PFSK-1 (cell line): Measurements from ENCODE around the gene RABGAP1L.

Source experiments
- FOXP2 ChIP-seq: optimal IDR thresholded peaks from 2 replicates; pipeline ENCODE3; 2011; ENCODE audit warnings: borderline replicate concordance, control low read depth, inconsistent platforms; ENCODE audit not compliant: insufficient read depth; ENCODE audit errors: extremely low read length, extremely low read depth
- POLR2AphosphoS5 ChIP-seq: IDR thresholded peaks from 2 replicates; pipeline ENCODE4 v1.6.1; 2012; ENCODE audit warnings: low read depth, mild to moderate bottlenecking, control low read depth, low read length, moderate library complexity
- SIN3A ChIP-seq: IDR thresholded peaks from 2 replicates; pipeline ENCODE4 v1.6.1; 2012; ENCODE audit warnings: mild to moderate bottlenecking, low read length, moderate library complexity, borderline replicate concordance; ENCODE audit not compliant: insufficient read depth
- TAF1 ChIP-seq: IDR thresholded peaks from 2 replicates; pipeline ENCODE4 v1.6.1; 2012; ENCODE audit warnings: low read length, control low read depth, borderline replicate concordance; ENCODE audit not compliant: insufficient read depth
- TF ChIP-seq, protein P1 (sequence below), 2 experiments: IDR thresholded peaks; 2 replicates each; pipeline versions ENCODE4 v1.6.1 to v1.8.0; 2011 to 2012; ENCODE audit warnings: low read depth in 2 of 2, low read length in 2 of 2, control low read depth in 1 of 2, inconsistent platforms in 1 of 2, mild to moderate bottlenecking in 1 of 2, moderate library complexity in 1 of 2; ENCODE audit not compliant: insufficient read depth in 1 of 2

The RABGAP1L gene

DNA sequence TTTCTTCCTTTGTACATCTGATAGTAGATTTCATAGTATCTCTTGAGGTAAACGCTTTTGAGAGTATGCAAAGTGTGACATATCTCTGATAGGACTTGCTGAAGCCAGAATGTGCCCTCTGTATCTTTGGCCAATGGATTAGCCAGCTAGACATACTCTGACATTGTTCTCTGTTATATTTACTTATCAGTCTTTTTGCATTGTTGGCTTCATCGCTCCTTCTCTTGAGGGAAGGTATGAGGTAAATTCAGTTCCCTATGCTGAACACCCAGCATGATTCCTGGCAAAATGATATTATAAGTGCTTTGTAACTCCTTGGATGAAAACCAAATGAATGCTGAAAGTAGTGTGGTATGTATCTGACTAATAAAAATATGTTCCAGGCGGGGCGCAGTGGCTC, 677.2 kb downstream of the RABGAP1L start:
- TF ChIP-seq, protein P1, sequence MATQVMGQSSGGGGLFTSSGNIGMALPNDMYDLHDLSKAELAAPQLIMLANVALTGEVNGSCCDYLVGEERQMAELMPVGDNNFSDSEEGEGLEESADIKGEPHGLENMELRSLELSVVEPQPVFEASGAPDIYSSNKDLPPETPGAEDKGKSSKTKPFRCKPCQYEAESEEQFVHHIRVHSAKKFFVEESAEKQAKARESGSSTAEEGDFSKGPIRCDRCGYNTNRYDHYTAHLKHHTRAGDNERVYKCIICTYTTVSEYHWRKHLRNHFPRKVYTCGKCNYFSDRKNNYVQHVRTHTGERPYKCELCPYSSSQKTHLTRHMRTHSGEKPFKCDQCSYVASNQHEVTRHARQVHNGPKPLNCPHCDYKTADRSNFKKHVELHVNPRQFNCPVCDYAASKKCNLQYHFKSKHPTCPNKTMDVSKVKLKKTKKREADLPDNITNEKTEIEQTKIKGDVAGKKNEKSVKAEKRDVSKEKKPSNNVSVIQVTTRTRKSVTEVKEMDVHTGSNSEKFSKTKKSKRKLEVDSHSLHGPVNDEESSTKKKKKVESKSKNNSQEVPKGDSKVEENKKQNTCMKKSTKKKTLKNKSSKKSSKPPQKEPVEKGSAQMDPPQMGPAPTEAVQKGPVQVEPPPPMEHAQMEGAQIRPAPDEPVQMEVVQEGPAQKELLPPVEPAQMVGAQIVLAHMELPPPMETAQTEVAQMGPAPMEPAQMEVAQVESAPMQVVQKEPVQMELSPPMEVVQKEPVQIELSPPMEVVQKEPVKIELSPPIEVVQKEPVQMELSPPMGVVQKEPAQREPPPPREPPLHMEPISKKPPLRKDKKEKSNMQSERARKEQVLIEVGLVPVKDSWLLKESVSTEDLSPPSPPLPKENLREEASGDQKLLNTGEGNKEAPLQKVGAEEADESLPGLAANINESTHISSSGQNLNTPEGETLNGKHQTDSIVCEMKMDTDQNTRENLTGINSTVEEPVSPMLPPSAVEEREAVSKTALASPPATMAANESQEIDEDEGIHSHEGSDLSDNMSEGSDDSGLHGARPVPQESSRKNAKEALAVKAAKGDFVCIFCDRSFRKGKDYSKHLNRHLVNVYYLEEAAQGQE (IDR thresholded peaks at IDR 0.05; ENCODE audit: insufficient read depth in 1 of 2, low read depth in 2 of 2, low read length in 2 of 2): no peak
- TF ChIP-seq SIN3A: no peak
- no peak for TF ChIP-seq FOXP2
- no peak for TF ChIP-seq TAF1
- TF ChIP-seq POLR2AphosphoS5: no peak

DNA sequence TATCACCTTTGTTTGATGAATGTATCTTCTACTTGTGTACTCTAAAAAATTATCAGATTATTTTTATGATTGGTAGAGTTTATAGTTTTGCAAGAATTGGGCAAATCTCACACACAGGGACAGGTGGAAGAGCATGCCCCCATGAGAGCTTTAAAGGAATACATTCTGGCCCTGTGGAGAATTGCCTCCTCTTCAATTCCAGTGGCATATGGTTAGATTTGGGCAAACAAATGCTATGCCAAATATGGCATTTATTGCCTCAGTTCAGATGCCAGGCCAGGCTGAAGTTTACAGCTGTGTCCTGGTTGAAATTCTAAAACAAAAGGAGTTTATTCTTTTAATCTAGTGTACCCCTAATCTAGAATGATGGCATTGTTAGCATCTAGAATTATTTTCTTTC, 678.1 kb downstream of the RABGAP1L start:
- TF ChIP-seq TAF1: no peak
- TF ChIP-seq FOXP2: no peak
- TF ChIP-seq POLR2AphosphoS5: no peak
- no peak for TF ChIP-seq SIN3A

DNA sequence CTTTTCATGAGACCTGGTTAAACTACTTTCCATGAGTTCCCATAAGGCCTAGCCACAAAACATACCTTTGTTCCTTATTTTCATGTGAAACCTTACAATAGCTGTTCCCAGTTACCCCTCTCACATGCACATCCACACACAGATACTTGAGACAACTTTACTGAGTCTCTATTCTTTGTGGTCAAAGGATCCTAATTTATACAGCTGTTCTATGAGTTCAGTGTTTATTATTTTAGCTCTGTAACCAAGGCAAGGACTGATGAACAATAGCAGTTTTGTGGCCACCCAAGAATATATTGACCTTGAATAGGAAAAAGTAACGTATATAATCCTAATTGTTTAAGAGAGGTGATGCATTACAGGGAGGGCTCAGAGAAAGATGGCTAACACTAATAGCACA, 679.9 kb downstream of the RABGAP1L start:
- TF ChIP-seq, protein P1 (IDR thresholded peaks at IDR 0.05; ENCODE audit: insufficient read depth in 1 of 2, low read depth in 2 of 2, low read length in 2 of 2): no peak
- TF ChIP-seq FOXP2: no peak
- TF ChIP-seq TAF1: no peak
- TF ChIP-seq SIN3A: no peak
- no peak for TF ChIP-seq POLR2AphosphoS5

DNA sequence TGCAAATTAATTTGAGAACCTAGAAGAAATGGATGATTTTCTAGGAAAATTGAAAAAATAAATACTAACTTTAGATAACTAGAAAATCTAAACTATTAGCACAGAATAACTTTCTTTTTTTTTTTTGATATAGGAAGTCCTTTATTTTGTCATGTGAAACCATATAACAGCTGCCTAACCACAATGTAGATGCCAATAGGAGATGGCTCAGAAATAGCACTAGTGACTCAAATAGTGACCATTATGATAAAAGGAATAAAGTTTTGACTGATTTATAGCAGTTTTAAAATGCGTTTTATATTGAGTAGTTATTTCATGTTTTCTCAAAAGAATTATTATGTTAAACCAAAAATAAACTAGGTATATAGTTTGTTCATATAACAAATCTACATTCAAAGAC, 682.4 kb downstream of the RABGAP1L start:
- TF ChIP-seq, protein P1 (IDR thresholded peaks at IDR 0.05; ENCODE audit: insufficient read depth in 1 of 2, low read depth in 2 of 2, low read length in 2 of 2): no peak
- TF ChIP-seq FOXP2 (no peak), TAF1 (no peak), POLR2AphosphoS5 (no peak), SIN3A (no peak)

DNA sequence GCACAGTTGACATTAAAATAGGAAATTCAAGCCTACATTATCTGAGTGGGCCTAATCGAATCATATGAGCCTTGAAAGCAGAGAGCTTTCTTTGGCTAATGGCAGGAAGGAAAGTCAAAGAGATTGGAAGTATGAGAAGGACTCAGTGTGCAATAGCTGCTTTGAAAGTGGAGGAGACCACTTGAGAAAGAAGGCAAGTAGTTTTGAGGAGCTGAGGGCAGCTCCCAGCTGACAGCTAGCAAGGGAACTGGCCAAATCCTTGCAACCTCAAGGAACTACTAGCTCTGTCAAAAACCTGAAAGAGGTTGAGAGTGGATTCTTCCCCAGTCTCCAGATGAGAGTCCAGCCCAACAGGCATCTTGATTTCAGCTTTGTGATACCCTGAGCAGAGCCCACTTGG, 691.4 kb downstream of the RABGAP1L start:
- TF ChIP-seq FOXP2 (no peak), POLR2AphosphoS5 (no peak), SIN3A (no peak), TAF1 (no peak)
- TF ChIP-seq, protein P1 (IDR thresholded peaks at IDR 0.05; ENCODE audit: insufficient read depth in 1 of 2, low read depth in 2 of 2, low read length in 2 of 2): no peak
